Stimulated activated CD8-positive, alpha-beta memory T cell treated with anti-CD3 and anti-CD28 coated beads, Interleukin-2, amount 100 ng/mL, for 48 hours (primary cell): ENCODE results near the gene ZNF850.
A peak's percentile ranks its signal among the peaks of the same experiment; 100 is the strongest.

ENCODE experiments used
- DNase-seq, 2 donors: peaks; one replicate each; pipeline ENCODE4 v3.0.0-alpha.2; 2020; ENCODE audit warnings: low read depth in 2 of 2

ZNF850 gene

DNA sequence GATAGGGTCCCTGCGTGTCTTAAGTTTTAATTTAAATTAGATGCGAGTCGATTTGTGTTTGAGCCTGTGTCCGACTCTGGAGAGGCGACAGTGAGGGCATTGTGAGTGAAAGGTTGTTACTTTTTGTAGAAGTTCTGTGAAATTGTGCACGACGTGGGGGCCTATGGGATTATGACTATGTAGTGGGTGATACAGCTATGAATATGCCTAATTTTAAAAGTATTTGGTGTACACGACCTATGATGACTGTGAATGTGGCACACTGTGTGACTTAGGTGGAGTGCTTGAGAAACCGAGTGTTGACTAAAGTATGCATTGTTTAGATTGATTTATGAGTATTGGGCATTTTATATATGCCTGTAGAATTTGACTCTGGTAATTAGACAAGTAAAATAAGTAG lies 84.5 kb downstream of the ZNF850 start:
- DNase-seq, result no peak

DNA sequence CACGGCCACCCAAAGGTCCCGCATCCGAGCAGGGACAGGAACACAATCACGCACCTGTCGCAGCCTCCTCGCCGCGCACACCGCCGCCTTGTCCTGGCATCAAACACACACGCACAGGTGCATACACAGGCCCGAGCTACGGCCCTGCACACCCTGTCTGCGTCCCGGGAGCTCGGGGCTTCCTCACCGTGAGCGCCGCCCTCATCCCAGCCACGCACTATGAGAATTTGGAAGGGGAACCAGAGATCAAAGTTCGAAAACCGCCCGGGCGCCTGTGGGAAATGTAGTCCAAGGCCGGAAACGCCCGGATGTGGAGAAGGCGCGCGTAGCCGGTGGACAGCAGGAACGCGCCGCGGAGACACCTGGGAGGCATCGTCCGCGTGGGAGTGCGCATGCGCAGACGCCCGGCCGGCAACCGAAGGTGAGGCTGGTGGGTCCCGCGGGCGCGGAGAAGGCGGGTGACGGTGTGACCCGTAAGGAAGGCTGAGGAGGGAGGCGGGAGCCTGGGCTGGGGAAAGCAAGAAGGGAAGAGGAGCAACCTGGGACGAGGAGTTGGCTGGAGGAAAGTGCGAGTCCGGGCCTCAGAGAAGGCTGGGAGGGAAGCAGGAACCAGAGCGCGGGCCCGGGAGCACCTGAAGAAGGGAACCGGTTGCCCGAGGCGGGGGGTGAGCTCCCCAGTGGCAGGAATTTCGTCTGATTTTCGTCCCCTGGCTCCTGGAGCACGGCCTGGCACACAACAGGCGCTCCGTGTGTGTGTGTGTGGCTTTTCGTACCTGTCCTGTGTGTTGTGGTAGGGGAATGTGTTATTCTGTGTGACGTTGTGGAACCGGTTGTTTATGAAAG lies 85.2 kb downstream of the ZNF850 start, which contains the start of gene ZNF567:
ZNF567 (plus strand) TSS at position 399 of the 843 bp plus-strand sequence. CDS start 7,256 bp downstream, outside the sequence.
- DNase-seq, result peak; percentile 98

DNA sequence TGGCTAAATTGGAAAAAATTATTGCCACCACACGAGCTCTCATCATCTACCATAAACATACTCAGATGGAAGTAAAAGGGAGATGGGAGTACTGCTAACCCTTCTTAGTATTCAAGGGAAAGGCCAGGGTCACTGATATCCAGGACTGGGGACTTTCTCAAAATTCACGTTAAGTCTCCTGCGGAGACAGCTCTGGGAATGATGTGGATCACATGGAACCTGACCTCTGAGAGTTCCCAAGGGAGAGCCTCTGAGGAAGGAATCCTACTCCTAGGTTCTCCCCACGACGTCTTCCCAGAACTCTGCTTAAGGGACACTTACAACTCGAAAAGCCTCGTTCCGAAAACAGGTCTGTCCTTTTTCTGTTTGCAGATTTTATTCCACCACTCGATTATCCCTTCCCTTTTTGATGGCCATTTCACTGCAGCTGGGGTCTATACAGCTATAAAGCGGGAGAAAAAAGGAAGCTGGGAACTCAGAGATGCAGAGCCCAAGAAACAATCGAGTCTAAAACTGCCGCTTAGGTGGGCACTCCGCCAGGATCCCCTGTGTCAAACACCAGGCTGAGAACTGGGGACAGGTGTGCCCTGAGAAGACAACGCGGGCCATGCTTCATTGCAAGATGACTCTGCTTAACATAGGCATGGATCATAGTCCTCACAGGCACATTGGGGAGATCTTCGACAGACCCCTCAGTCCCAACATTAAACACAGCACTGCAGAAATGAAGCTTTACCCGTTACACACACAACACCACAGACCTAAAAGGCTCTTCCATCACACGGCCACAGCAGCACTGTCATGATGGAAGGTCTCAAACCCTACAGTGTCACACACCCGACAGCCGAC lies 86.0 kb downstream of the ZNF850 start:
- no peak for DNase-seq

DNA sequence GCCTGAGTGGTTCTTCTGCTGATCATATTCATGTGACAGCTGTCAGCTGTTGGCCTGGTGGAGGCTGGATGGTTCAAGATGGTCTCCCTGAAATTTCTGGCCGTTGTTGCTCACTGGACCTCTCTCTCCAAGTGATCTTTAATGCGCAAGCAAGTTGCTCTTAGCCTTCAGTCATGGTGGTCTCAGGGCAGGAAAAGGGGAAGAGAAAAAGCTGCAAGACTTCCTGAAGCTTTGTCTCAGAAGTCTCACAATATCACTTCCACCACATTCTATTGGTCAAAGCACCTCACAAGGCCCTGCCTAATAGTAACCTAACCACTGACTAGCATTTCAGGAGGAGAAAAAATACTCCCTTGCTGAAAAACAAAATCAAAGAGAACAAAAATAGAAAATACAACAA lies 86.8 kb downstream of the ZNF850 start:
- DNase-seq, result no peak

DNA sequence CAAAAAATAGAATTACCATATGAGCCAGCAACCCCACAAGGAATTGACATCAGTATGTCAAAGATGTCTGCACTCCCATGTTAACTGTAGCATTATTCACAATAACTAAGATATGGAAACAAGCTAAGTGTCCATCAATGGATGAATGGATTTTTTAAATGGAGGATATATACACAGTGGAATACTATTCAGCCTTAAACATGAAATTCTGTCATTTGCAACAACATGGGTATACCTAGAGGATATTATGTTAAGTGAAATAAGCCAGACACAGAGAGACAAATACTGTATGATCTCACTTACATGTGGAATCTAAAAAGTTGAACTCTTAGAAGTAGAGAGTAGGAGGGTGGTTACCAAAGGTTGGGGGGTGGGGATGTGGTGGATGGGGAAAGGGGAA lies 93.2 kb downstream of the ZNF850 start:
- no peak for DNase-seq

DNA sequence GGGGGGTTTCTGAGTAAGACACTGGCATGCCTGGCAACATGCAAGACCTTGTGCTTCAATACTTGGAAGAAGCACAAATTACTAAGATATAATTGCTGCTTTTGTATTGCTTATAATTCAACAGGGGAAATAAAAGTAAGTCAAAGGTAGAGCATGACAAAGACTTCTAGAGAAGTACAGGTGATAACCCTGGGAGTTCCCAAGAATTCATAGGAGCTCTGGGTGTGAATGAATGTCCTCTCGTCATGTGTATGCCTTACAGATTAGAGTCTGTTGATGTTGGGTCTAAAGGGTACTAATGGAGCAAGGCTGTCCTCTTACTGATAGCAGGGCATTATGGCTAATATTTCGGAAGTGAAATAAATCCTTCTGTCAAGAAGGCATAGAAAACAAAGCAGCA lies 98.4 kb downstream of the ZNF850 start:
- DNase-seq, result no peak

DNA sequence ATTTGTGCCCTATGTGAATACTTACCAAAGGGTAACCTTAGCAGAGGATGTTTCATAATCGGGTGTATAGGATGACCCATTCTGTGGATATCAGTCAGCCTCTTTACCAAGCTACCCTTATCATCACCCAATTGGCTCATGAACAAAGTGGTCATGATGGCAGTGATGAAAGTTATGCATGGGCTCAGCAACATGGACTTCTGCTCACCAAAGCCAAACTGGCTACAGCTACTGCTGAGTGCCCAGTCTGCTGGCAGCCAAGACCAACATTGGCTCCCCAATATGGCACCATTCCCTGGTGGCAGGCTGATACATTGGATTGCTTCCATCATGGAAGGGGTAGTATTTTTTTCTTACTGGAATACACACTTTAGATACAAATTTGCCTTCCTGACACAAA lies 100.2 kb downstream of the ZNF850 start:
- no peak for DNase-seq

DNA sequence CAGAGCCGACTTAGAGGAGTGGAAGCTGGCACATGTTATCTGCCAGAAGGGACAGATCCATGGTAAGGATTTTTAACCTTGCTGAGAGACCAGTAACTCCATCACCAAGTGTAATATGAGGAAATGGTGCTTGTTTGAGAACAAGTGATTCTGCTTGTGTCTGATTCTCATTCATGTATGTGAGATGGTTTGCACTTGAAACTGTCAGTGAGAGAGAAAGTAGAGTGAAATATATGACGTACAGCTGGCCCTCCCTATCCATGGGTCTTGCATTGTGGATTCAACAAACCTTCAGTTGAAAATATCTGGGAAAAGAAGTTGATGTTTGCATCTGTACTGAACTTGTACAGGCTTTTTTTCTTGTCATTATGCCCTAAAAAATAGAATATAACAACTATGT lies 104.0 kb downstream of the ZNF850 start:
- DNase-seq, result no peak

DNA sequence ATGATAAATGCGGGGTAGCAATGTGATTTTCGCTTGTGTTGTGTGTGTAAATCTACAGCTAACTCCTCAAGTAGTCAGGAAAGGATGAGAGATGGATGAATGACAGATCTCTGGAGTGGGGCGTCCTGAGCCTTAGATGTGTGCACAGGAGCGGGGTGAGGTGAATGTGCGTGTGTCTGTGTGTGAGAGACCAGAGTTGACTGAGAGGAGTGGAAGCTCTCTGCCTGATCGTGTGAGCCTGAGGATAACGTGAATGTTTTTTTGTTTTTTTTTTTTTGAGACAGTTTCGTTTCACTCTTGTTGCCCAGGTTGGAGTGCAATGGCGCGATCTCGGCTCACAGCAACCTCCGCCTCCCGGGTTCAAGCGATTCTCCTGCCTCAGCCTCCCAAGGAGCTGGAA lies 106.8 kb downstream of the ZNF850 start:
- DNase-seq, result no peak
